NCI-H774 (cell line): ENCODE results near the gene ANKRD22.

Experiments
- DNase-seq: peaks from one replicate; lab custom pipeline; 2025; lab: John Stamatoyannopoulos, UW

Gene ANKRD22

GRCh38 chr10:88800152-88801125 is 51.2 kb downstream of the ANKRD22 start:
- no peak for DNase-seq

DNA sequence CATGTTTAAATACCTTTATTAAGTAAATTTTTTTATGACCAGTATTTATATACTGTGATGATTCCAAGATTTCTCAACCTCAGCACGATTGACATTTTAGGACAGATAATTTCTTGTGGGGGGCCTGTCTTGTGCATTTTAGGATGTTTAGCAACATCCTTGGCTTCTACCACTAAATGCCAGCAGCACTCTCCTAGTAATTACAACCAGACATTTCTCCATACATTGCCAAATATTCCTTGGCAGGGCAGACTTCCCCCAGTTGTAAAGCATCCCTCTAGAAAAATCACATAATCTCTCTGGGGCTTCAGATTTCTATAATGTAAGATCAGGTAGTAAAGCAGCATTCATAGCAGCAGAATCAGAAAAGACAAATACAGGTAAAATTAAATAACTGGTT is 56.9 kb downstream of the ANKRD22 start:
- DNase-seq: no peak

DNA sequence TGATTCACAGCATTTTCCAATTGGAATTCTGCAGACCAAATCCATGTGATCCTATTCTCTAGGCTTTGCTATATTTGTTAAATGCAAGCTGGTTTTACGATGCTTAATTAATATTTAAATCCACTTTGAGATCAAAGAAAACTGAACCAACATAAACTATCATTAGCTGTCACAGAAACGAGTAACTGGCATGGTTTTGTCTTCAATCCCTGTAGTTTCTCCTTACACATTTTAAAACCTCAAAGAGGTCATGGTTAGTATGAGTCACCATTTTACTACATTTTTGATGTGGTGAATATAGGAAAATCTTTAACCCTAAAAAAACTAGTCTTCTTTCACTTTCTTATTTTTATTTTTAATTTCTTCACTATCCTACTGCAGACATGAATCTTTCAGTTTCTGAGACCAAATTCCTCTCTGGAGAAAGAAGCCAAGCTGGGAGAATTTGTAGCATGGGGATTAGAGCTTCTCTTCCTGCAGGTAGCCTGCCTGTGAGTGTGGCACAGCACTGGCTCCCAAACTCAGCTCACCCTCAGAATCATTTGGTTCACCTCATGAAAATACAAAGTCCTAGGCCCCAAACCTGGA is 57.8 kb downstream of the ANKRD22 start:
- no peak for DNase-seq

DNA sequence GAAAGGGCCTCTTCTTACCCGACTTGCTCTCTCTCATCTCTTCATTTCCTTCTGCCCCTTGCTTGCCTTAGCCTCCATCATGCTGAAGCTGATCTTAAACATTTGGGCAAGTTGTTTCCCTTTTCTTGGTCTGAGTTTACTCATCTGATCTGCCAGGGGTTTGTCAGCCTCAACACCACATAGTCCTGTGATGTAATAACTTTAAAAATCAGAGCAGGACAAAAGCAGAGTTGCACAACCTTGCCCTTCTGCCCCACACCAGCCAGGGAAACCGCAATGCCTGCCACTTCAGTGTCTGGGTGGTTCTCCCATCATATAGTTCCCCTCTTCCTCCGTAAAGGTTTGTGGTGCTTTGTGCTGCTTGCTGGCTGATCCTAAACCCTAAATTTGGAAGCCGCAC is 59.0 kb downstream of the ANKRD22 start:
- no peak for DNase-seq

DNA sequence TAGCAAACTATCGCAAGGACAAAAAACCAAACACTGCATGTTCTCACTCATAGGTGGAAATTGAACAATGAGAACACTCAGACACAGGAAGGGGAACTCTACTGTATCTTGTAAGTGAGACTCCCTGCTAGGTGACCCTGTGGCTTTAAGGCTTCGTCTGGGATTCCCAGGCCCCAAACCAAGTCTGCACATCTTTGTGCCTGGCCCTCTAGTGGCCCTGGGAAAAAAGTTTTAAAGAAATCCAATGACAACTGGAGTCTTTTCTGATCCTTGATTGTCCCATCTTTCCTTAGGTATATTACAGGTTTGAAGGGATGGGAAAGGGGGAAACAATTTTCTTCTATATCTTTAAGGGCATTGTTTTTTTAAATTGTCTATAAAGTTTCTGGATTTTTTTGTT is 59.7 kb downstream of the ANKRD22 start:
- DNase-seq: no peak

- DNase-seq: no peak
These were observed 62.7 kb downstream of the ANKRD22 start for GRCh38 chr10:88788924-88789323.

- DNase-seq: no peak
These were observed 64.2 kb downstream of the ANKRD22 start for GRCh38 chr10:88787463-88787862.

DNA sequence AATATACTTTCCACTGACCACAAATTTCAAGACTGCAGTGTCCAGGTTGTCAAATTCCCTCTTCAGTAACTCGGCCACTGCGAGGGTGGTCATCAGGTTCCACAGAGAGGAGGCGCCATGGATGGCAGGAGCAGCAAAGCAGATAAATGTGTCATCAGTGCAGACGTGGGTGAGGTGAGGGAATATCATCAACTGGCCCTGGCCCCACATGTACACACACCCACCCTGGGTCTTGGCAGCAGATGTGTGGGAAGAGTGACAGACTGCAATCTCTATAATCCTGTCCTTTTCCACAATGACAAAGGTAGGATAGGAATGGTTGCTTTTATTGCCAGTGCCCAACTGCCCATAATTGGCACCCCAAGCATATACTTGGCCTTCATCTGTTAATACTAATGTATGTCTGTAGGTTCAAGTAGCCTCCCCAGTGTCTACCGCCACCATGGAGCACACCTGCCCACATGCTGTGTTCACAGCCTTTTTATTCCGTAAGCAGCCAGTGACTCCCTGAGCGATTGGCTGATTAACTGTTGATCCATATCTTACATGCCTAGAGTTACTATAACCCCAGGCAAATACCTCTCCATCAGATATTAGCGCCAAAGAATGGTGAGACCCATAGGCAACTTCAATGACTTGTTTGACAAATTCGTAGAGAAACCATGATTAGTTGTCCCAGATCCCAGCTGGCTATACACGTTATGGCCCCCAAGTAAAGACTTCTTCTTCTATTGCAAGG is 65.4 kb downstream of the ANKRD22 start:
- DNase-seq: no peak

GRCh38 chr10:88783724-88784123 is 67.9 kb downstream of the ANKRD22 start:
- no peak for DNase-seq

- DNase-seq: no peak
These were observed 69.4 kb downstream of the ANKRD22 start for GRCh38 chr10:88782222-88782621.

- no peak for DNase-seq
These were observed 70.4 kb downstream of the ANKRD22 start for GRCh38 chr10:88781206-88781605.
